ENCODE results near the gene NDUFS7.
"Not testable (repeated sequence)": the region's sequence is repeated elsewhere in the genome, so short reads cannot be mapped to it uniquely, and the experiment has no call there.

Gene NDUFS7

GRCh38 chr19:1418951-1419738, 35.4 kb downstream of the NDUFS7 start:
- TF ChIP-seq ZNF274 (IDR thresholded peaks at IDR 0.05; ENCODE audit: low read depth, low read length) = no peak
- H3K4me3 ChIP-seq (ENCODE audit: low read length) = no peak overlapping the region

DNA sequence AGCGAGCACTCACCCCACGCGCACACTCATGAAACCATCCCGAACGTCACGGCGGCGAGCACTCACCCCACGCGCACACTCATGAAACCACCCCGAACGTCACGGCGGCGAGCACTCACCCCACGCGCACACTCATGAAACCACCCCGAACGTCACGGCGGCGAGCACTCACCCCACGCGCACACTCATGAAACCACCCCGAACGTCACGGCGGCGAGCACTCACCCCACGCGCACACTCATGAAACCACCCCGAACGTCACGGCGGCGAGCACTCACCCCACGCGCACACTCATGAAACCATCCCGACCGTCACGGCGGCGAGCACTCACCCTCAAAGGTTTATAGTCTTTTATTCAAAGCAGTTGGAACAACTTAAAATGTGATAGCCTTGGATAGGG, 36.4 kb downstream of the NDUFS7 start:
- H3K4me3 ChIP-seq (ENCODE audit: low read length) = not testable (repeated sequence)

- H3K4me3 ChIP-seq (ENCODE audit: low read length) = no peak overlapping the region
- TF ChIP-seq ZNF274 (IDR thresholded peaks at IDR 0.05; ENCODE audit: low read depth, low read length) = no peak
These were observed 36.9 kb downstream of the NDUFS7 start for GRCh38 chr19:1420590-1420989.

DNA sequence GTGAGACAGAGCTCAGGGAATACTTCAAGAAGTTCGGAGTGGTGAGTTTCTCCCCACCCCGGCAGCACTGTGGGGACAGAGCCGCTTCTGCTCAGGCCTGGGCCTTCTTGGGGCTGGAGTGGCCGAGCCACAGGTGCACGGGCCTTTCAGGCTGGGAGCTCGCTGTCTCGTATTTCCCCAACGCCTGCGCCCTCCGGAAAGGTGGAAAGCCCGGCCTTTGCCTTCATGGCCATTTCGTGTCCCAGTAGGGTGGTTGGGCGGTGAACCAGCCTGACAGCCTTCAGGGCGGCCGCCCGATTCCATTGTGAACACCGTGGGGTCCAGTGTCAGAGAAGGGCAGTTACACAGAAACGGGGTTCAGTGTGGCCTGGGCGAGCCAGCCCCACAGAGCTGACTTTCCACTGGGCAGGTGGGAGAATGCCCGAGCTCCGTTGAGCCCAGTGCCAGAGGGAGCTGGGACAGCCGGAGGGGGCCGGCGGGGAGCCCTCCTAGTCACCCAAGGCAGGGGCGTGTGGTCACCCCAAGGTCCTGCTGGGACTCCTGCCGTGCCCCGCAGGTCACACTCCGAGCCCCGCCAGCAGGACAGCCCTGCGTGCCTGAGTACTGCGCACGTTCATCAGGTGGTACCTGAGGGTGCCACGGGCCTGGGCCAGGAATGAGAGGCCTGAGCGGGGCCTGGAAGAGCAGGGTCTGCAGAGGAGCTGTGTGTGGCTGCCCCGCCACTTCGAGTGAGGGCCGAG, 37.7 kb downstream of the NDUFS7 start:
- H3K4me3 ChIP-seq (ENCODE audit: low read length) = no peak overlapping the region
- TF ChIP-seq ZNF274 (IDR thresholded peaks at IDR 0.05; ENCODE audit: low read depth, low read length) = no peak

DNA sequence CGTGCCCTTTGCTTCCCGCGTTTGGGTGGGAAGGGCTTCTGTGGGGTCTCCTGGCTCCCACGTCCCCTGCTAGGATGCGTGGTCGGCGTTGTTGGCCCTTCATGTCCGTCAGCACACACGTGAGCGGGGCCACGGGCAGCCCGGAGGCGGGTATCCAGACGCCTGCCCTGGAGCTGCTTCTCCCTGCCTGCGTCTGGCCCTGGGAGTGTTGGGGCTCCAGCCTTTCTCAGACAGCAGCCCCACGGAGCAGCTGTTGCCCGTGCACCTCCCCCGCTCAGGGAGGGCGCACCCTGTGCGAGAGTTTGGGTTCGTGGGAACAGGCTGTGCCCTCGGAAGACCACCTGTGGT, 38.2 kb downstream of the NDUFS7 start:
- TF ChIP-seq ZNF274 (IDR thresholded peaks at IDR 0.05; ENCODE audit: low read depth, low read length) = no peak

GRCh38 chr19:1422360-1422759, 38.7 kb downstream of the NDUFS7 start:
- H3K4me3 ChIP-seq (ENCODE audit: low read length) = no peak overlapping the region
- TF ChIP-seq ZNF274 (IDR thresholded peaks at IDR 0.05; ENCODE audit: low read depth, low read length) = no peak

More for the DNA sequence above, 38.2 kb downstream of the NDUFS7 start:
- no peak overlapping the region for H3K4me3 ChIP-seq (ENCODE audit: low read length)

- no peak overlapping the region for H3K4me3 ChIP-seq (ENCODE audit: low read length)
- no peak for TF ChIP-seq ZNF274 (IDR thresholded peaks at IDR 0.05; ENCODE audit: low read depth, low read length)
These were observed 39.2 kb downstream of the NDUFS7 start for GRCh38 chr19:1422943-1423342.

GRCh38 chr19:1423436-1424191, 39.9 kb downstream of the NDUFS7 start:
- TF ChIP-seq ZNF274 (IDR thresholded peaks at IDR 0.05; ENCODE audit: low read depth, low read length) = no peak
- no peak overlapping the region for H3K4me3 ChIP-seq (ENCODE audit: low read length)

- H3K4me3 ChIP-seq (ENCODE audit: low read length) = no peak overlapping the region
- TF ChIP-seq ZNF274 (IDR thresholded peaks at IDR 0.05; ENCODE audit: low read depth, low read length) = no peak
These were observed 40.7 kb downstream of the NDUFS7 start for GRCh38 chr19:1424192-1424955.

GRCh38 chr19:1425102-1425837, 41.6 kb downstream of the NDUFS7 start:
- TF ChIP-seq ZNF274 (IDR thresholded peaks at IDR 0.05; ENCODE audit: low read depth, low read length) = no peak

GRCh38 chr19:1425902-1426301, 42.2 kb downstream of the NDUFS7 start:
- H3K4me3 ChIP-seq (ENCODE audit: low read length) = no peak overlapping the region
- TF ChIP-seq ZNF274 (IDR thresholded peaks at IDR 0.05; ENCODE audit: low read depth, low read length) = no peak

More at GRCh38 chr19:1425102-1425837, 41.6 kb downstream of the NDUFS7 start:
- H3K4me3 ChIP-seq (ENCODE audit: low read length) = no peak overlapping the region

- no peak for TF ChIP-seq ZNF274 (IDR thresholded peaks at IDR 0.05; ENCODE audit: low read depth, low read length)
- no peak overlapping the region for H3K4me3 ChIP-seq (ENCODE audit: low read length)
These were observed 43.0 kb downstream of the NDUFS7 start for GRCh38 chr19:1426736-1427135.

DNA sequence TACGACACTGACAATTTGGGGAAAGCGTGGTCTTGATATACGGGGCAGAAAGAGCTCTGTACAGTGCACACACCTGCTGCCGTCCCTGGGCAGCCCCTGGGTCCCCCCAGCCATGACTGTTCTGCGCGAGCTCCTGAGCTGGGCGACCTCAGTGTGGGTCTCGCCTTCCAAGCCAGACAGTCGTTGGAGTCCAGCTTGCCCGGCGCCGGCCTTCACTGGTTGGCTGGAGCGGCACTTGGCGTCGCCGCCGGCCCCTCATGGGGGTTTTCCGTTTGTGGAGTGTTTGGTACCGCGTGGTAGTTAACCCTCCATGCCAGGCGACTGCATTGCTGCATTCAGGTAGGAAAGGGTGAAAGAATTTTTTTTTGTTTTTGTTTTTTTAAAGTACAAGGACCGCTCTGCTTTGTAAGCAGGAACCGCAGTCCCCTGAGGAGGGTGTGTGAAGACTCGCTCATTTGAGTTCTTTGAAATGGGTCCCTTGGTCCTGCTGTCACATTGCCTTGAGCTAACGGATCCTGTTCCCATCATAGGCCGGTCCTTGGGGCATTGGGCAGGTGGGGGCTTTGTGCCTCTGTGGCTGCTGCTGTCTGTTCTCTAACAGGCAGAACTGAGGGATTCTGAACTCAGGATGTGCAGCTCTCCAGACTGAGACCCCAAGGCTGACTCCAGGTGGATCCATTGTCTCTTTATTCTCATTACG, 43.7 kb downstream of the NDUFS7 start:
- TF ChIP-seq ZNF274 (IDR thresholded peaks at IDR 0.05; ENCODE audit: low read depth, low read length) = no peak
- no peak overlapping the region for H3K4me3 ChIP-seq (ENCODE audit: low read length)
